Cardiac muscle cell (in vitro differentiated cells and primary cell): ENCODE measurements around the gene PBX4. TPM values are rescaled to one million over a fixed set of nuclear protein-coding genes. Genes with fewer than 3 reads are reported as not detected.

Source experiments
- DNase-seq, 2 donors: peaks; one replicate each; pipeline versions ENCODE4 v3.0.0 to v3.0.0-alpha.2; 2010 to 2017; ENCODE audit warnings: low read depth in 1 of 2, low spot score in 1 of 2
- H3K27ac ChIP-seq: fragments of 200-600 bp; sonication (generic); 2 replicates; pipeline ENCODE4 v1.5.1; 2016
- H3K27me3 ChIP-seq: fragments of 200-600 bp; sonication (generic); 2 replicates; pipeline ENCODE4 v1.6.0; 2016; ENCODE audit warnings: control low read depth
- H3K36me3 ChIP-seq: fragments of 200-600 bp; sonication (generic); 2 replicates; pipeline ENCODE4 v1.5.1; 2016; ENCODE audit warnings: control low read depth
- H3K4me1 ChIP-seq: fragments of 200-600 bp; sonication (generic); 2 replicates; pipeline ENCODE4 v1.8.1; 2017; ENCODE audit warnings: low read depth, mild to moderate bottlenecking, mixed run types
- H3K4me3 ChIP-seq: fragments of 200-600 bp; sonication (generic); 2 replicates; pipeline ENCODE4 v1.5.1; 2016; ENCODE audit warnings: mild to moderate bottlenecking
- H3K9me3 ChIP-seq: fragments of 200-600 bp; sonication (generic); 2 replicates; pipeline ENCODE4 v1.5.1; 2017; ENCODE audit warnings: low read depth, mild to moderate bottlenecking, control low read depth
- polyA plus RNA-seq: library from polyadenylated mRNA; unstranded; fragments of >200 nt; fragmentation: Nextera tagmentation; extraction: Ambion mirVana; gene quantifications from 2 replicates; pipeline ENCODE4 v1.2.1, GENCODE V29; 2016
- total RNA-seq: library from RNA; depleted of rRNA; stranded (reverse); fragments of >200 nt; gene quantifications from 2 replicates; pipeline ENCODE4 v1.2.3, GENCODE V29; 2016
- TF ChIP-seq, protein P1 (sequence below): IDR thresholded peaks from 2 replicates; pipeline ENCODE4 v1.5.1; 2012; ENCODE audit warnings: low read depth, mild to moderate bottlenecking, low read length

PBX4 gene
- total and polyA plus RNA-seq, 2 experiments from 2014 or later = 10.9 to 11.8 TPM

DNA sequence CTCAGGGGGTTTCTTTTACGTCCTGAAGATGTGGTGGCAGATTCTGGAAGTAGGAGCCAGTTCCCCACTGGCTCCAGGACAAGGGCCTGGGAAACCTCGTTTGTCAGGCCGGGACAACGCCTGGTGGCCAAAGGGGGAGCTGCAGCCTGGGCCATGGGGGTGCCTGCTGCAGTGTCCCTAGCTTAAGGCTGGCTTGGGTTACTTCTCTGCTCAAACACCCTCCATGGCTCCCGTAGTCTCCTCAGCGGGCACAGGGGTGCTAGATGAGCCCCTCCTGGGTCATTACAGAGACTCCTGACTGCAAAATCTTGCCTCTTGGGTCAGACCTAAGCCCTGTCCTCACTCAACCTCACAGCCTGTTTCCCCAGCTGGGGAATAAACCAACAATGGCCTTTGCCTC, 65.7 kb downstream of the PBX4 start:
- TF ChIP-seq, protein P1, sequence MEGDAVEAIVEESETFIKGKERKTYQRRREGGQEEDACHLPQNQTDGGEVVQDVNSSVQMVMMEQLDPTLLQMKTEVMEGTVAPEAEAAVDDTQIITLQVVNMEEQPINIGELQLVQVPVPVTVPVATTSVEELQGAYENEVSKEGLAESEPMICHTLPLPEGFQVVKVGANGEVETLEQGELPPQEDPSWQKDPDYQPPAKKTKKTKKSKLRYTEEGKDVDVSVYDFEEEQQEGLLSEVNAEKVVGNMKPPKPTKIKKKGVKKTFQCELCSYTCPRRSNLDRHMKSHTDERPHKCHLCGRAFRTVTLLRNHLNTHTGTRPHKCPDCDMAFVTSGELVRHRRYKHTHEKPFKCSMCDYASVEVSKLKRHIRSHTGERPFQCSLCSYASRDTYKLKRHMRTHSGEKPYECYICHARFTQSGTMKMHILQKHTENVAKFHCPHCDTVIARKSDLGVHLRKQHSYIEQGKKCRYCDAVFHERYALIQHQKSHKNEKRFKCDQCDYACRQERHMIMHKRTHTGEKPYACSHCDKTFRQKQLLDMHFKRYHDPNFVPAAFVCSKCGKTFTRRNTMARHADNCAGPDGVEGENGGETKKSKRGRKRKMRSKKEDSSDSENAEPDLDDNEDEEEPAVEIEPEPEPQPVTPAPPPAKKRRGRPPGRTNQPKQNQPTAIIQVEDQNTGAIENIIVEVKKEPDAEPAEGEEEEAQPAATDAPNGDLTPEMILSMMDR = peak; percentile 69
- no peaks in the 10 kb centered on the region for H3K36me3 ChIP-seq

DNA sequence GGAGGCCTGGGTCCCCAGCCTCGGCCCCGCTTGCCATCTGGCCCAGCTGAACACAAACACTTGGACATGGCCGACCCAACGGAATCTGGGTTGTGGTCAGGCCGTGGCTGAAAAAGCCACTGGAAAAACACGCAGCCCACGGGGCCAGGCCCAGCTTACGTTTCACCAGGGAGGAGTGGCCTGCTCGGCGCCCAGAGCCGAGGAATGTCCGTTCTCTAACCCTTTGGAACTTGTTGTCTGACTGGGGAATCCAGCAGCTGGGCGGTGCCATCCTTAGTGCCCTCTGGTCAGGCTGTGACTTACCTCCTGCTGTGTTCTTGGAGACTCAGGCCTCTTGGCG, 66.7 kb downstream of the PBX4 start:
- Histone ChIP-seq H3K36me3 (no peaks in the 10 kb centered on the region), H3K27me3 (no peaks in the 10 kb centered on the region), H3K4me1 (no peaks in the 10 kb centered on the region), H3K27ac (no peak overlapping the region), H3K4me3 (no peak overlapping the region), H3K9me3 (no peaks in the 10 kb centered on the region)
- DNase-seq = peak in 1 of 2 donors; percentile 26
- TF ChIP-seq, protein P1 = no peak

More for the DNA sequence above, 65.7 kb downstream of the PBX4 start:
- Histone ChIP-seq H3K27me3 (no peaks in the 10 kb centered on the region), H3K27ac (no peak overlapping the region), H3K4me3 (no peak overlapping the region), H3K4me1 (no peaks in the 10 kb centered on the region), H3K9me3 (no peaks in the 10 kb centered on the region)
- DNase-seq = peak; percentile 50 to 56

DNA sequence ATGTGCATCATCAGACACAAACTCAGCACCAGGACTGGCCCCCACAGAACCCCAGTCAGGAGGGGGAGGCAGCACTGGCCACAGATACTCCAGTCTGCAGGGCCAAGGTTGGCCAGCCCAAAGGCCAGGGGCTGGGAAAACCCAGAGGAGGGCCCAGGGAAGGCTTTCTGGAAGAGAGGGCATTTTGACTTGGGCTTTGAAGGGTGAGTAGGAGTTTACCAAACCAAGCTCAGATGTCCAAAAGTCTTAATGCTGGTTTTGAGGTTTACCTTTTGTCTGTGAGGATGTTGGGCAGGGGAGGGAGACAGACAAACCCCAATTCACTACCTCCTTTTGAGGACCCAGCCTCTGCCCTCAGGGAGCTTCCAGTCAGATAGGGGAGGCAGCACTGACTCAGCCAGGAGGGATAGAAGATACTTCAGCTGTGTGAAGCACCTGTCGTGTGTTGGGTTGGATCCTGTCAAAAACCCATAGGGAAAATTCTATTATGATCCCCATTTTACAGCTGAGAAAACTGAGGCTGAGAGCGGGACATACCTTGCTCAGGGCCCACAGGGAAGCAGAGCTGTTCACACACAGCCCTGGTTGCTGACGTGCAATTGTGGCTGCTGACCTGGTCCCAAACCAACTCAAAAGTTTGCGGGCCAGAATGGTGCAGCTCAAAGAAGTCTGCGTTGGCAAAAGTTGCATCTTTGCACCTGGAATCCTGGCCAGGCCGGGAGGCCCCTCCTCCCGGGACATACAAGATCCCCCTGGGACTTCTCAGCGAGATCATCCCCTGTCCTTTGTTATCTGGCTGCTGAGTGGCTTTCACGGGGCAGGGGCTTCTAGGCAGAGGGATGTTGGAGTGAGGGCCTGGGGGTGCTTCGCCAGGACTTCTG, 67.3 kb downstream of the PBX4 start:
- TF ChIP-seq, protein P1 = no peak
- DNase-seq = no peak
- Histone ChIP-seq H3K9me3 (no peaks in the 10 kb centered on the region), H3K27me3 (no peaks in the 10 kb centered on the region), H3K4me1 (no peaks in the 10 kb centered on the region), H3K4me3 (no peak overlapping the region), H3K36me3 (no peaks in the 10 kb centered on the region), H3K27ac (no peak overlapping the region)

DNA sequence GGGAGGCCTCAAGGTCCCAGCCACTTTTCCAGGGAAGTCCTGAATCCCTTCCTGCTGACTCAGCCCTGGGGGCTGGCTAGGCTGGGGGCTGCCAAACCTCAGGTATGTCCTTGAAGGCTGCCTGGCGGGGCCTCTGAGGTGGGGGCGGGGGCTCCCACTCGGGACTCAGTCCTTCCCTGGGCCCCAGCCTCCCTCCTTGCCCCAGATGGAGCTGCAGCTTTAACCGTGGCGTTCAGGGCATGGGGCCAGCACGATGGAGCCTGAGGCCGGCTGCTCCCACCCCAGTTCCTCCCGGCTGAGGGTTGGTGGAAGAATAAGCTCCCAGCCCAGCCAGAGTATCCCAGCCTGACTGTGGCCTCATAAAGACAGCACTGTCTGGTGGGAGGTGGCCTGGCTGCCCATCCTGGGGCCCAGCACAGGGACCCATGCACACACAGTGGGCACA, 68.0 kb downstream of the PBX4 start:
- Histone ChIP-seq H3K4me1 (no peaks in the 10 kb centered on the region), H3K27me3 (no peaks in the 10 kb centered on the region), H3K4me3 (no peak overlapping the region), H3K9me3 (no peaks in the 10 kb centered on the region), H3K36me3 (no peaks in the 10 kb centered on the region), H3K27ac (no peak overlapping the region)
- DNase-seq = peak in 1 of 2 donors; percentile 78
- TF ChIP-seq, protein P1 = no peak

DNA sequence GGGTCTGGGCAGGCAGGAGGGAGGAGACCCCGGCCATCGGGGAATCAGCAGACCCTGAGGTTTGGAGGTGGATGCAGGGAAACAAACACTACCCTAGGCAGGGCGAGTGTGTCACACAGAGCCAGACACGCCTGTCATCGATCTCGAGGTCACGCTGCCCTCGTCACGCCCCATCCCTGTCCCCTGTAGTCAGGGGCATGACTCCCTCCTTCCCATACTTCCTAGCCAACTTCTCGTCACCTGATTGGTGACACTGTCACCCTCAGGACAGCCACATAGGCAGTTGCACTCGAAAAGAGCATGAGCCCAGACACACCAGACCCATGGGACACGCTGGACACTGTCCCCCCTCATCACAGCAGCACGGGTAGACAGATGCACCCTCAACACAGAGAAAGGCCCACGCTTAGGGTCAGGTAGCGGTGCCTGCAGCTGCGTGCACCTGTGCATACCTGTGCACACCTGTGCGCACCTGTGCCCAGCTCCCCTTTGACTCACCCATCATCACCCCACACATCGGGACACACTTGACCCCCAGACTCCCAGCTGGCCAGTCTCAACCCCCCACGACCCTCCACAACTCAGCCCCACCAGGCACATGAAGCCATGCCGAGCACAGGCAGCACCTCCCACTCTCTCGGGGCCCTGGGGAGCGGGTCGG, 68.6 kb downstream of the PBX4 start:
- Histone ChIP-seq H3K9me3 (no peaks in the 10 kb centered on the region), H3K27ac (no peak overlapping the region), H3K4me3 (no peak overlapping the region), H3K4me1 (no peaks in the 10 kb centered on the region), H3K36me3 (no peaks in the 10 kb centered on the region), H3K27me3 (no peaks in the 10 kb centered on the region)
- DNase-seq = no peak
- TF ChIP-seq, protein P1 = no peak
